SKM-1 (cell line): Measurements from ENCODE around the gene SPAG16.
A peak's percentile ranks its signal among the peaks of the same experiment; 100 is the strongest.
"Not testable (repeated sequence)": the region's sequence is repeated elsewhere in the genome, so short reads cannot be mapped to it uniquely, and the experiment has no call there.

Experiments used
- DNase-seq: peaks from one replicate; lab custom pipeline; 2025; ENCODE audit not compliant: unreplicated experiment; lab: John Stamatoyannopoulos, UW

The SPAG16 gene

DNA sequence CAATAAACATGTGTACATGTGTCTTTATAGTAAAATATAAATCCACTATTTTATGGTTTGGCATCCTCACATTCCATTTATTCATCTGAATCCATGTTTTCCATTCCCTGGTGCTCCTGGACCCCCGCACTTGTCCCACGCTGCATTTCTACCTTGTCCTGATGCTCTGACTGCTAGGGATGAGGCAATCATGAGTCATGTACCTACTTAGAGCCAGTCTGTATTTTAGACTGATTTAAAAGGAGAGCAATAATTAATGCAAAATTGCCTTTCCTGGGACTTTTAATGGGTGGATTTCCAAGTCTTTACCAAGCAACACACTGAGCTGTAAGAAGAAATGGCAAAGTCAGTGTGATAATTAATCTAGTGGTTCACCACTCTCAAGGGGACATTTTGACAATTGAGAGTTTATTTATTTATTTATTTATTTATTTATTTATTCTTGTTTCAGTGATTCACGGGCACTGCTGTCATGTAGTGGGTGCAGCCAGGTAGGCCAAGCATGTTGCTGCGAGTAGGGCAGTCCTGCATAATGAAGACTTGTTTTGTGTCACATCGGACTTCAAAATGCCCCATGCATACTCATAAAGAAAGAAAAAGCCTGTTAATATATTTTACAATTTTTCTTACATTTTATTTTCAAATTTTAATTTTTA, 707.3 kb downstream of the SPAG16 start:
- DNase-seq, result no peak

GRCh38 chr2:213995400-213996105, 711.3 kb downstream of the SPAG16 start:
- no peak for DNase-seq

GRCh38 chr2:213998976-213999375, 714.7 kb downstream of the SPAG16 start:
- not testable (repeated sequence) for DNase-seq

- no peak for DNase-seq
Measured at GRCh38 chr2:214004463-214004862, 720.2 kb downstream of the SPAG16 start.

- DNase-seq, result no peak
Measured at GRCh38 chr2:214005337-214005736, 721.1 kb downstream of the SPAG16 start.

GRCh38 chr2:214006601-214007000, 722.3 kb downstream of the SPAG16 start:
- no peak for DNase-seq

DNA sequence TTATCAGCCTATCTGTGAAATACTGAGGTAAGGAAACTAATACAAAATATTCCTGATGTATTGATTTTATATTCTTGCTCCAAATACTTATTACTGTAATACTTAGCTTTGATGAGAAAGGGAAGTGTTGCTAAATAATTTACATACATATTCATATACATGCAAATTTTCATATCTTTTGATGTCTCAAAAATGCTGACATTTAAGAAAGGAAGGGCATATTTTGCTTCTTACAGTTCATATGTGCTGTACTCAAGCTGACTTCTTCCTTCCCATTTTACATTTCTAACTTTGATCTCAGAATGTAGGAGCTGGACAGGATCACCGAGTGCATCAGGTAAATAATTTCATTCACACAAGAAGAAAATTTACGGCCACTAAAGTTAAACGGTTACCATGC, 727.4 kb downstream of the SPAG16 start:
- no peak for DNase-seq

GRCh38 chr2:214014551-214015220, 730.4 kb downstream of the SPAG16 start:
- no peak for DNase-seq

DNA sequence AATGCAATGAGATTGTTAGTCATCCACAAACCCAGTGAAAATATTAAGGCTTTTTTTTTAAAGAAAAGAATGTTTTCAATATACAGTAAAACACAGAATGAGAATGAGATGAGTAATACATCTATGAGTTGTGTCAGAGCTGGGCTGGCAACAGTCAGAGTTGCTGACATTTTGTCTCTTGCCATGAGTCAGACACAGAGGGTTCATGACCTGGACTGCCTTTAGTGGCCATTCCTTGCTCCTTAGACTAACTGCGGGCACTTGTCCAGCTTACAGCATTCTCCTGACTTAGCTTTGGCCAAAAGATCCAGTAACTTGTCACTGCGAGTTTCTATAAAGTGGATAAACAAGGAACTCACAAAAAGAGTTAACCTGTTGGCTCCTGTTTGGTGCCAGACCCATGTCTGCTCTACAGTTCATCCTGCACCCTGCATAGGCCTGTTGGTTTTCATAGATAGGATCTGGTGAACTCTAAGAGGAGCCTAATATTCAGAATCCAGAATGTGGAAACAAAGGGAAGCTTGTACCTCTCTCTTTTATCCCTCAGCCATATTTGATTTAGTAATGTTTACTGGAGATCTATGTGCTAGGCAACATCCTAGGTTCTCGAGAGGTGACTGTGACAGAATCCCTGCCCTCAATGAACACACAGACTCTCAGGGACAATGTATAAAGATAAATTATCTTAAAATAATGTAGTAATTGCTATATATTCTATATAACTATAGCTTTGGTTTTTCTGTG, 735.1 kb downstream of the SPAG16 start:
- DNase-seq, result no peak

- peak; percentile 17 for DNase-seq
Measured at GRCh38 chr2:214019973-214020345, 735.7 kb downstream of the SPAG16 start.

GRCh38 chr2:214029190-214029589, 744.9 kb downstream of the SPAG16 start:
- DNase-seq, result no peak

DNA sequence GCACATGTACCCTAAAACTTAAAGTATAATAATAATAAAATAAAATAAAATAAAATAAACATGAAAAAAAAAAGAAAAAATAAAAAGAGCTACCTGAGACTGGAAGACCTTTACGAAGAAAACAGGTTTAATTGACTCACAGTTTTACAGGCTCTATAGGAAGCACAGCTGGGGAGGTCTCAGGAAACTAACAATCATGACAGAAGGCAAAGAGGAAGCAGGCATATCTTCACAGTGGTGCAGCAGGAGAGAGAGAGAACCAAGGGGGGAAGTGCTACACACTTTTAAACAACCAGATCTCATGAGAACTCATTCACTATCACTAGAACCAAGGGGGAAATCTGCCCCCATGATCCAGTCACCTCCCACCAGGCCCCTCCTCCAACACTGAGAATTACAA, 747.3 kb downstream of the SPAG16 start:
- no peak for DNase-seq

- DNase-seq, result no peak
Measured at GRCh38 chr2:214034417-214034816, 750.2 kb downstream of the SPAG16 start.

- DNase-seq, result no peak
Measured at GRCh38 chr2:214035091-214035852, 751.0 kb downstream of the SPAG16 start.

DNA sequence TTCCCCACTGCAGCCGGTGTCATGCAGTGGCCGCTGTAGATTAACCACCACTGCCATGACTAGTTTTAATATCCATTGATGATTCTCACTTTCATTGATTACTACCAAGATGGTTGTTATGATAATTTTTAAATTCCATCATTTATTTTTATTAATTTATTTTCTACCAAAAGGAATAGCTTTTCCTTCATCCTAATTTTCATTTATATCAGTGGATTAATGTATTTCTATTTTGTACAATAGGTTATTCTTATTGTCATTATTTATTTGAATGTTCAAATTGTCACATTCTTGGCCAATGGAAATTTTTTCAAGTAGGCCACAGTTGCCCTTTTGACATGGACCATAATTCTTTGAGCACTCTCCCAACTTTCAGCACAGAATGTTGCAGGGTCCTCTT, 751.7 kb downstream of the SPAG16 start:
- no peak for DNase-seq

DNA sequence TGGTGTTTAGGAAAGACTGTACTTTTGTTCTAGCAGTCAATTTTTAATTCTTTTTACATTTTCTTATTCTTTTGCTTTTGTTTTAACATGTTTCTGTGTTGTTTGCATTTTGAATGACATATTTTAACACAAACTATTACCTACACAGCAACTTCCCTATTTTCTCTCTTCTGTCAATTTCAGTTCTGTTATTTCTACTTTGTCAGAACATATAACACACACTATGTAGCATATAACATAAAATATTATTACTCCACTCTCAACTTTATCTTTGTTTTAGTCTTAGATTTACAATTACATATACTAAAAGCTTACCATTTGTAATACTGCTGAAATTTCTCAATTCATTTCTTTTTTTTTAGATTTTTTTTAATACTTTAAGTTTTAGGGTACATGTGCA, 753.9 kb downstream of the SPAG16 start:
- no peak for DNase-seq

- no peak for DNase-seq
Measured at GRCh38 chr2:214050731-214051130, 766.5 kb downstream of the SPAG16 start.

GRCh38 chr2:214051585-214051984, 767.3 kb downstream of the SPAG16 start:
- no peak for DNase-seq

- DNase-seq, result no peak
Measured at GRCh38 chr2:214052235-214052634, 768.0 kb downstream of the SPAG16 start.

- DNase-seq, result no peak
Measured at GRCh38 chr2:214057986-214058385, 773.7 kb downstream of the SPAG16 start.

DNA sequence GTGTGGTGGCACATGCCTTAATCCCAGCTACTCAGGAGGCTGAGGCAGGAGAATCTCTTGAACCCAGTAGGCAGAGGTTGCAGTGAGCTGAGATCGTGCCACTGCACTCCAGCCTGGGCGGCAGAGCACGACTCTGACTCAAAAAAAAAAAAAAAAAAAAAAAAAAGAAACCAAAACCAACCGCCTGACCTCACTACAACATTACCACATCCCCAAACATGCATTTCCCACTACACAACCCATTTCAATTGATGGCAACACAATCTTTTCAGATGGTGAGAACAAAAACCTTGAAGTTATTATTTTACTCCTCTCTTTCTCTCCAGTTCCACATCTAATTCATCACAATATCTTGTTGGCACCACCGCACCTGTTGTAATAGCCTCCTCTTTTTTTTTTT, 778.0 kb downstream of the SPAG16 start:
- DNase-seq, result not testable (repeated sequence)
